ENCODE measurements around the gene ACTR10. TPM values are rescaled to one million over a fixed set of nuclear protein-coding genes. Genes with fewer than 3 reads are reported as not detected.

ACTR10 gene
- 39.4 and 43.4 TPM in 2 replicates for total RNA-seq

GRCh38 chr14:58199726-58200479 lies at the start of gene ACTR10:
Gene ACTR10, plus strand, starts transcription at chr14:58200149. Its CDS starts 69 bp downstream, at chr14:58200218.

GRCh38 chr14:58152014-58152857 lies 47.7 kb upstream of the ACTR10 start, which contains the start of gene ARMH4:
Gene ARMH4, minus strand, starts transcription at chr14:58152213. Its CDS starts 12,855 bp downstream, at chr14:58139358.

GRCh38 chr14:58244556-58245387 lies 44.8 kb downstream of the ACTR10 start, which contains the start of gene PSMA3:
Gene PSMA3, plus strand, starts transcription at chr14:58244843. Its CDS starts 78 bp downstream, at chr14:58244921.

Other genes starting within 250 kb of the ACTR10 start
- 2.8 and 3.0 TPM in 2 replicates for gene ARMH4, start 47.9 kb upstream of the ACTR10 start, total RNA-seq
- gene PSMA3, start 44.7 kb downstream of the ACTR10 start, total RNA-seq = 41.0 and 60.2 TPM in 2 replicates
- 9.9 and 10.6 TPM in 2 replicates for gene ARID4A, start 98.4 kb downstream of the ACTR10 start, total RNA-seq
- gene TOMM20L, start 195.8 kb downstream of the ACTR10 start, total RNA-seq = not detected in 2 replicates
- 11.4 and 16.5 TPM in 2 replicates for gene TIMM9, start 227.4 kb downstream of the ACTR10 start, total RNA-seq
- 10.8 and 11.0 TPM in 2 replicates for gene KIAA0586, start 227.6 kb downstream of the ACTR10 start, total RNA-seq

Data from bronchial smooth muscle cell (primary cell).